Measurements from ENCODE around the gene ARHGAP40.

ARHGAP40 gene

GRCh38 chr20:38616457-38616856, 14.8 kb downstream of the ARHGAP40 start:
- ATAC-seq: no peak; the same call in 2 of the 3 replicates
- TF ChIP-seq ESRRG (CRISPR knock-in tag; IDR thresholded peaks at IDR 0.05): no peak
- TF ChIP-seq TCF4 (CRISPR knock-in tag; IDR thresholded peaks at IDR 0.05; ENCODE audit: borderline replicate concordance): no peak
- TF ChIP-seq TSHZ2 (CRISPR knock-in tag; IDR thresholded peaks at IDR 0.05): no peak

- TF ChIP-seq POU6F1 (CRISPR knock-in tag; IDR thresholded peaks at IDR 0.05; ENCODE audit: borderline replicate concordance, low read depth) (no peak), PATZ1 (CRISPR knock-in tag; IDR thresholded peaks at IDR 0.05; ENCODE audit: borderline replicate concordance) (no peak), ZNF70 (CRISPR knock-in tag; IDR thresholded peaks at IDR 0.05) (no peak), RARB (CRISPR knock-in tag; IDR thresholded peaks at IDR 0.05) (no peak), SNAI2 (CRISPR knock-in tag; IDR thresholded peaks at IDR 0.05) (no peak), GLIS3 (CRISPR knock-in tag; IDR thresholded peaks at IDR 0.05) (no peak), ESRRG (CRISPR knock-in tag; IDR thresholded peaks at IDR 0.05) (no peak), ZNF8 (CRISPR knock-in tag; IDR thresholded peaks at IDR 0.05) (no peak), ISL1 (CRISPR knock-in tag; IDR thresholded peaks at IDR 0.05) (no peak), OSR1 (CRISPR knock-in tag; IDR thresholded peaks at IDR 0.05) (no peak), ZC3H10 (CRISPR knock-in tag; IDR thresholded peaks at IDR 0.05) (no peak), TSHZ2 (CRISPR knock-in tag; IDR thresholded peaks at IDR 0.05) (no peak), TOX (CRISPR knock-in tag; IDR thresholded peaks at IDR 0.05; ENCODE audit: borderline replicate concordance) (no peak), ZFP3 (CRISPR knock-in tag; IDR thresholded peaks at IDR 0.05) (no peak), ZNF565 (CRISPR knock-in tag; conservative IDR thresholded peaks at IDR 0.05; ENCODE audit: low read depth) (no peak), CSDC2 (CRISPR knock-in tag; IDR thresholded peaks at IDR 0.05) (no peak)
- ATAC-seq: peak; percentile 84
These were observed 15.6 kb downstream of the ARHGAP40 start for GRCh38 chr20:38617011-38617829.

GRCh38 chr20:38617830-38618196, 16.2 kb downstream of the ARHGAP40 start:
- ATAC-seq: no peak
- TF ChIP-seq ARNTL (CRISPR knock-in tag; IDR thresholded peaks at IDR 0.05; ENCODE audit: borderline replicate concordance, low read depth) (no peak), TOX (CRISPR knock-in tag; IDR thresholded peaks at IDR 0.05; ENCODE audit: borderline replicate concordance) (no peak), ISL1 (CRISPR knock-in tag; IDR thresholded peaks at IDR 0.05) (no peak), CREB5 (CRISPR knock-in tag; IDR thresholded peaks at IDR 0.05; ENCODE audit: low read depth) (no peak), ZNF8 (CRISPR knock-in tag; IDR thresholded peaks at IDR 0.05) (no peak), ZC3H10 (CRISPR knock-in tag; IDR thresholded peaks at IDR 0.05) (no peak), RARB (CRISPR knock-in tag; IDR thresholded peaks at IDR 0.05) (no peak), ZFP3 (CRISPR knock-in tag; IDR thresholded peaks at IDR 0.05) (no peak), CSDC2 (CRISPR knock-in tag; IDR thresholded peaks at IDR 0.05) (no peak), BACH2 (CRISPR knock-in tag; IDR thresholded peaks at IDR 0.05; ENCODE audit: borderline replicate concordance) (no peak), OSR1 (CRISPR knock-in tag; IDR thresholded peaks at IDR 0.05) (no peak), PATZ1 (CRISPR knock-in tag; IDR thresholded peaks at IDR 0.05; ENCODE audit: borderline replicate concordance) (no peak), ZNF565 (CRISPR knock-in tag; conservative IDR thresholded peaks at IDR 0.05; ENCODE audit: low read depth) (no peak)
